Retina (tissue), 1 donor: ENCODE results near the gene SCN3B.
"Not testable (repeated sequence)": the region's sequence is repeated elsewhere in the genome, so short reads cannot be mapped to it uniquely, and the experiment has no call there.

Source experiments
- DNase-seq: peaks from one replicate; pipeline ENCODE4 v3.0.0-alpha.2; 2016

Gene SCN3B, protein sequence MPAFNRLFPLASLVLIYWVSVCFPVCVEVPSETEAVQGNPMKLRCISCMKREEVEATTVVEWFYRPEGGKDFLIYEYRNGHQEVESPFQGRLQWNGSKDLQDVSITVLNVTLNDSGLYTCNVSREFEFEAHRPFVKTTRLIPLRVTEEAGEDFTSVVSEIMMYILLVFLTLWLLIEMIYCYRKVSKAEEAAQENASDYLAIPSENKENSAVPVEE

DNA sequence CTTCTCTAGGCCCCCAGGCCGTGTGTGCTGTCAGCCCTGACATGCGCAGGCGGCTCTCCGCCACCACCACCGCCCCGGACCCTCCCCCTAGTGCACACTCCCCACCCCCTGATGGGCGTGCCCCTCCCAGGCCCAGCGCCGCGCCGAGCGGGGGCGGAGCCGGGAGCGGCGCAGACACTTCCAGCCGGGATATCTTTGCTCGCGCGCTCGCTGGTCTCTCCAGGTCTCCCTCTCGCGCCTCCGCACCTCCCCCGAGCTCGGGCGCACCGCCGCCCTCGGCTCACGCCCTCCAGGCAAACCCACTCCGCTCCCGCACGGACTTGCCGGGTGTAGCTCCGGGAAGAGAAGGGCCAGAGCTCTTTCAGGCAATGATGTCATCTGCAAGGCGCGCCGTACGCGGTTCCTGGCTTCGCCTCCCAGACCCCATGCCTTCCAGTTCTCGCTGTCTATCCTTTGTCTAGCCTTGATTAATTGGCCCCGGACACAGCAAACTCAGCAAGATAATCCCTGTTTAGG, at the start of gene SCN3B:
TSS of gene SCN3B (minus strand) at position 59 of the 516 bp plus-strand sequence. CDS start 823 bp downstream, outside the sequence.
- peak; percentile 93 for DNase-seq

DNA sequence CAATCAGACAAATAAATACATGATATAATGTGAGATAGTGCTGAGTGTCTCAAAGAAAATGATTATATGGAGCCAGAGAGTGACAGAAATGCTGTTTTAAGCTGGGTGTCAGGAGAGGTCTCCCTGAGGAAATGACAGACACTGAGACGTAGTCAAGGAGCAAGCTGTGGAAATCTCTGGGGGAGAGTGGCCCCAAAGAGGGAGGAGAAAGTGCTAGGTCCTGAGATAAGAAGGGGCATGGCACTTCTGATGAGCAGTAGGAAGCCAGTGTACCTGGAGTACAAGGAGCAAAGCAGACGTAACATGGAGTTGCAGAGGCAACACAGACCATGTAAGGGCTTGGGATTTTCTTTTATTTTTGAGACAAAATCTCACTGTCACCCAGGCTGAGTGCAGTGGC, 48.3 kb upstream of the SCN3B start:
- DNase-seq: no peak

DNA sequence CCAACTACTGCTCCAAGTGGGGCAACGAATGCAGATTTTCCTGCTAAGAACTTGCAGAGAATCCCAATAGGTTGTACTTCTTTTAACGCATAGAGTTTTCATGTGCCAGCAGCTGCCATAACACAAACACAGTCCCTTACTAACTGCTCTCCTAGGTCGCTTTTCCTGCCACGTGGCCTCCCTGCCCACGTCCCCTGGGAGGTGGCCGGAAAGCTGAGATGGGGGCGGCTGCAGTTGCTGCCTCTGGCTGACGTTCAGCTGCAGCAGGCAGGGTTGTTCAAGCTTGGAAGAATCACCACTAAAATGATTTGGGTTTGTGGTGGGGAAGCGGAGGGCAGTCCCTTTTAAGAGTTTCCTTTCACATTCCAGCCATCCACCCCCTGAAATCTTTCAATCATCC, 47.7 kb upstream of the SCN3B start:
- DNase-seq: no peak

DNA sequence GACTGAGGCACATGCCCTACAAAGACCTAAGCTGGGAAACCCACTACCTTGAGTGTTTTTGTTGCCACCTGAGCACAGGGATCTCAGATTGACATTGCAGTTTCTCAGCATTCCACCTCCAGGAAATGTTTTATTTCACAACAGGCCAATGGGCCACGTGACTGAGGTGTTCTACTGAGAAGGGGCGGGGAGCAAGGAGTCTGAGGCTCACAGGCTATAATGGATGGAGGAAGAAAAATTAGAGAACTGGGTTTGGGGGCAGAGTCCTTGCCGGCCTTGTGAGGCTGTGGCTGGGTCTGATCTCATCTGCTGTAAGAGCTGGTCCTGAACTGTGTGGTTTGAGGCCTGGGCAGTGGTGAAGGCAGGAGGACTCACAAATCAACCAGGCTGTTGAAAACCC, 46.3 kb upstream of the SCN3B start:
- no peak for DNase-seq

DNA sequence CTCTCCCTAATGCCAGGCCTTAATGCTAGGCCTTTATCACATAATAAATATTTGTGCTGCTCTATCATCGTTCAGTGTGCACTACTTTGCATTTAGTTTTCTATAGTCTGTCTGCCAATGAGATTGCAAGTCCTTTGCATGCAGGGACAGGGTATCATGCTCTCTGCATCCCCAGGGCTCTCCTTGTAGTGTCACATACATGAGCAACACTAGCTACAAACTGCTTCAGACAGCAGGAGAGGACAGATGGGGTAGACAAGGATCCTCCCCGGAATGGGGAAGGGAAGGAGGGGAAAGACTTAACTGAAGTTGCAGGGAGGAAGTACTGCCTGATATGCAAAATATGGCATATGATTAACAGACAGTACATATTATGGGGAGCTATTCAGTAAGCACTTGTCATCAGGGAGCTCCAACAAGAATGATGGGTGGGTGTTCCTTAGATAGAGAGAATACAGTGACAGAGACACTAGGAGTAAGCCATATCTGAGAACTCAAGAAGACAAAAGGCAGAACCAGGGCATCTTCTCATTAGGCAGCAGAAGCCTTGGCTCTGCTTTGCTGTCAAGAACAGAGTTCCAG, 44.2 kb upstream of the SCN3B start:
- DNase-seq: no peak

DNA sequence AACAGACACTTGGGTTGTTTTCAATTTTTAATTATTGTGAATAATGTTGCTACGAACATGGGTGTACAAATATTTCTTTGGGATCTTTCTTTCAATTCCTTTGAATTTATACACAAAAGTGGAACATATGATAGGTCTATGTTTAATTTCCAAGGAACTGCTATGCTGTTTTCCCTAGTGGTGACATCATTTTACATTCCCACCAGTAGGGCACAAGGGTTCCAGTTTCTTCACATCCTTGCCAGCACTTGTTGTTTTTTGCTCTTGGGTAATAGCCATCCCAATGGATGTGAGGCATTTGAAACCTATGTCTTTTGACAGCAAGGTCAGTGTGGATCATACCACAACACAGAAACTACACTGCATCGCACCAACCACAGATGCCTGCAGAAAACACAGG, 41.8 kb upstream of the SCN3B start:
- no peak for DNase-seq

DNA sequence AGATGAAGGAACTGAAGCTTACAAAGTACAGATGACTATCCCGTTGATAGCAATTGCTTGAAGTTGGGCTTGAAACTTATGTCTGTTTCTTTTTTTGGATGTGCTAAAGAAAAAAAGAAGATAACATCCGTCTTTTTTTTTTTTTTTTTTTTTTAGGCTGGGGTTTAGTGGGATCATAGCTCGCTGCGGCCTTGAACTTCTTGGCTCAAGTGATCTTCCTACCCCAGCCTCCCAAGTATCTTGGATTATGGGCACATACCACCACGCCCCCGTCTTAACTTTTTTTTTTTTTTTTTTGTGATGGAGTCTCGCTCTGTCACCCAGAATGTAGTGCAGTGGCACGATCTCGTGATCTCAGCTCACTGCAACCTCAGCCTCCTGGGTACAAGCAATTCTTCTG, 40.8 kb upstream of the SCN3B start:
- no peak for DNase-seq

DNA sequence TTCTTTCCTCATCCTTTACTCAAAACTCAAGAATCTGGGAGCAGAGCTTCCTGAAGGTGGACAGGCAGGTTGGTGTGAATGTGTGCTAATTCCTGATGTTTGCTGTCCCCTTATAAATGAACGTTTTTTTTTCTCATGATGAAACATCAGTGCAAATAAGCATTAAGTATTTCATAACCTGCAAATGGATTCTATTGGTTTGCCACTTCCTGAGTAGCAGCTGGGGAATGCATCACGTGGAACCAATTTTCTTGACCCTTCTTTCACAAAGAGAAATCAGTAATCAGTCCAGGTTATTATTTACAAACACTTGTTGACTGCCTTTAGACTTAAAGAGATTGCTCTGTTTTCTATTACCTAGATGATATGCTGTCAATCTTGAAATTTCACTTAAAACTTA, 40.1 kb upstream of the SCN3B start:
- no peak for DNase-seq

DNA sequence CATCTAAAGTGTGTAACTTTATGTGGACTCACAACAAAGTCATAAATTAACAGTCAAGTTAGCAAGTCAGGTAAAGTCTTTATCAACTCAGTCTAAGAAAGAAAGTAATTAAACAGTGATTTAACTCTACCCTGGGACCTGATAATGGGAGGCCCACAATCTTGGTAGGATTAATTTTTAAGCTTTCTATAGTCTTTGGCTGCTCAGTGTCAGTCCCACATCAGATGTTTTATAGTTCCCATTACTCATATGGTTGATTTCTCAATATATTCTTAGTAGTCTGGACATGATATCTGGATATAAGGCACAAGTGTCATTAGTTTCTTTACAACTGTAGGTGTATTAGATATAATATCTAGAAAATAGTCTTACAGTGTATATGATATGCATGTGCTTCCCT, 38.5 kb upstream of the SCN3B start:
- DNase-seq: no peak

DNA sequence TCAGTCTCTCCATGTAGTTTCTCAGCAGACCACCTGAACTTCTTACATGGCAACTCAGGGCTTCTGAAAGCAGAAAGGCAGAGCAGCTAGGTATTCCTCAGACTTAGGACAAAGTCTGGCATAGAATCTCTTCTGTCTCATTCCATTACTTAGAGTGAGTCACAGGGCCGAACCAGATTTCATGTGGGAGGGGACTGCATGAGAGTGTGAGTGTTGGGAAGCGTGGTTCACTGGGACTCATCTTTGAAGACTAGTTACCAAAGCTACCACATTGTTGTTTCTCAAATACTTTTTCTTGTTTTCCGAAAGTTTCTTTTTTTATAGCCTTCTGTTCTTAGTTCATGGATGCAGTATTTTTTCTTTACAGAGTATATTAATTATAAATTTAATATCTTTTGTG, 36.1 kb upstream of the SCN3B start:
- no peak for DNase-seq

DNA sequence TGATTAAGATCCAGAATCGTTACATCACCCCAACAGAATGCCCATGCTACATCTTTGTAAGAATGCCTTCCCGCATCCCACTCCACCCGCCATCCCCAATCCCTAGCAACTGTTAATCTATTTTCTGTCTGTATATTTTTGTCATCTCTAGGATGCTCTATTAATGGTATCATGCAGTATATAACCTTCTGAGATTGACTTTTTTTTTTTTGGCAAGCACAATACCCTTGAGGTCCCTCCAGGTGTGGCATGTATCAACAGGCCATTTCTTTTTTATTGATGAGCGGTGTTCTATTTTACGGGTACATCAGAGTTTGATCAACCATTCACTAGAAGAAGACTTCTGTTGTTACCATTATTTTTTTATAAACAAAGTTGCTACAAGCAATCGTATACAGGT, 30.2 kb upstream of the SCN3B start:
- DNase-seq: no peak

DNA sequence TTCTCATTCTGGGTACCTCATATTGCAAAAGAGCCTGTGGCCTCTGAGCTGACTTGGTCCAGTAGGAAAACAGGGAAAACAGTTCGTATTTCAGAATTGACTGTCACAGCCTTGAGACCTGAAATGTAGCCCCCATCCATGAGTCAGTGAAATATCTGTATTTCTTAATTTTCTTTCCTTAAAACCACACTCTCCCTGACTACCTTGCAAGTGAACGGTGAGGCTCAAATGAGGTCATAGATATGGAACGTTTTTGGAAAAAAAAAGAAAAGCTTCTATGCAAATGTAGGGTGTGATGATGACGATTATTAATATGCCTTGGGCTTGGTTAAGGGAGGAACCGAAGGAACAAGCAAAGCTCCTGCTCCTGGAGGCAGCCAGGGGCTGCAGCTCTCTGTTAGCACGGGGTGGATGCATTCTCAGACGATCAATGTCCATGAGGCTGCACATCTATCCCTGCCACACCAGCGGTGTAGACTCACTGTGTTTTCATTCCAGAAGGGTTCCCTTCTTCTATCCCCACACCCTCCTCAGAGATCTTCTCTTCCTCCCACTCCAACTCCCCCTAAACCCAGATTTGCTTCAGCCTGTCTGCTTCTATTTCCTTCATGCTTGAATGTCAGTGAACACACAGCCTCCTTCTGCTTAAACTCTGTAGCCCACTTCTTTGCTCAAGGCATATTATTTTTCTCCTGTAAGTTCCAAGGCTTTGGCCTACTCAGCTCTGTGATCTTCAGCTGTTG, 29.2 kb upstream of the SCN3B start:
- DNase-seq: peak; percentile 65

DNA sequence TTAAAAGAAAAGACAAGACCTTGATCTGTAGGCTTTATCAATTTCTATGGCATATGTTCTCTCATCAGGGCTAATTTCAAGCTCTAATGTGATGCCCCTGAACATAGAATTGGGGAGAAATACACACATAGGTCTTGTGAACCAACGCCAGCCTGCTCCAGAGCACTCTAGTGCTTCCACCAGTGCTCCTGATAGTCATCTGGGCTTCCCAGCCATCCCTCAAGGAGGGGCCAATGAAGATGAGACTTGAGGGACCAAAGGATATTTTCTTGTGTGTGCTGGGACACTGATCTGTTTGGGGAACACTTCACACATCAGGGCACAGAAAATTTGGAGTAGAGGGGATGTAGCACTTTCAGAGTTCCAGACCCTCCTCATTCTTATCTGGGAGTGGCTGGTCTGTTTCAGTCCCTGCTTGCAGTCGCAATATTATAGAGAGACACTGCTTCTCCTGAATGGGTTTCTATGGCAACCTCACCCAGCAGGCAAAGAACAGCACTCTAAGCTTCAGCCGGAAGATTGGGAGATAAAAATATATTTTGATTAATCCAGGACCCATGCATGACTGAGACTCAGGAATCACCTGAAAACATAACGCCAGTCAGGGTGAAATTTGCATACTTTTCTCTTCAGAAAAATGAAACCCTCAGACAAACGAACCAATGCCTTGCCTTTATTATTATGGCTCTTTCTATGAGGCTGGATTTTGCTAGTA, 28.4 kb upstream of the SCN3B start:
- DNase-seq: peak; percentile 63

DNA sequence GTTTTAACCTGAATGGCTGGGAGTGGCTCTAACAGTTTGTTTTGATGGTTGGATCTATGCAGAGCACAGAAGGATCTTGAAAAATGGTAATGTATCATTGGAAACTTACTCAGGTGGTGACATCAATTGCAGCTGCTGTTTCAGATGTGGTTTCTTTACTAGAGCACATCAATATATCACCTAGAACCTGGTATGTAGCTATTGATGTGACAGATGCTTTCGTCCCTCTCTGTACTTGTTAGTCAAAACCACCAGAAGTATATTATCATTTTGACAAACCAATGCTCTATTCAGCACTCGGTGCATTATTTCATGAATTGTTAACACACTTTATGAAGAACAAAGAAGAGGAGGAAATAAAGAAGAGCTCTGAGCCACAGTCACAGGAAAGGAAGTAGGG, 26.6 kb upstream of the SCN3B start:
- DNase-seq: no peak

DNA sequence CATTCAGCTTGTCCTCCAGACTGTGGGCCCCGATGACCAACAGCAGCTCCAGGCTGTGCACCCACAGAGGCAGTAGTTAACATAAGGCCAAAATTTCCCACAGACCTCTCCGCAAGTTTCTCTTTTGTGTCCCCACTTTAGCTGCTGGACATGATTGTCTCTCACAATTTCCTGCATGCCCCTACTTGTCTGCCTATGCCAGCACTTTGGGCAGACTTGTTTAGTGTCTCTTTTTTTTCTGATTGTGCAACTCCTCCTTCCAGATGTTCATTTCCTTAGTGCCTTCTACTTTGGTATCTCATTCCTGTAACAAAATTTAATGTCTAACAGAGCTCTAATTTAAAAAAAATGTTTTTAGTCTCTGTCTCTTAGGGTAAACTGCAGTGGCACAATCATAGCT, 23.8 kb upstream of the SCN3B start:
- no peak for DNase-seq

DNA sequence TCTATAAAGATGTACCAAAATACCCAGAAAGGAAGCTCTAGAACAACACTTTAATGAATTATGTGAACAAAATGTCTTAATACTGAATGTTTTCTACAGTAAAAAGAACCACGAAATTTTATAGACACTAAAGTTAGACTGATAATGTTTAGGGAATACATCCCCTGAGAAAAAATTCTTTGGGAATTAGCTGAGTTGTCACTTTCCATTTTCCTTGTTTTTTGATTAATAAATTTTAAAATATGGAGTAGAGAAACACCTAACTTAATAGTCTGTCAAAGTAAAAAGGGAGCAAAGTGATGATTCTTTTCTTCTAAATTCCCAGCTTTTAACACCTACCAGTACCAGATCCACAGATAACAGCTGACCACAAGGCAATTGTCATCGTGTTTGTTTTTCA, 23.1 kb upstream of the SCN3B start:
- DNase-seq: no peak

DNA sequence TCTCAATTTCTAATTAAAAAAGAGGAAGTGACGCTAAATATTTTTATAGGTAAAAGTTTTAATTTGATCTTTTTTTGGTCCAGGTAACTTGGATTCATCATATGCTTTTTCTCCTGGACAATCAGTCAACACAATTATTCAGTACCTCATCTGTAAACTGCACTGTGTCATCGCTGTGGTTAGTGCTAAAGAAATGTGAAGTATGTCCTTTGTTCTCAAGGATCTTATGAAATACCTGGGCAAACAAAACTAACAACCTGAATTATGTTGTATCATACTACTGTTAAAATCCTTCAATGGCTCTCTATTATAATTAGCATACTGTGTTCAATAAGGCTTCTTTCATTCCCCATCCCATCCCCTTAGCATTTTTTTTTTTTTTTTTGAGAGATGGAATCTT, 19.9 kb upstream of the SCN3B start:
- no peak for DNase-seq

DNA sequence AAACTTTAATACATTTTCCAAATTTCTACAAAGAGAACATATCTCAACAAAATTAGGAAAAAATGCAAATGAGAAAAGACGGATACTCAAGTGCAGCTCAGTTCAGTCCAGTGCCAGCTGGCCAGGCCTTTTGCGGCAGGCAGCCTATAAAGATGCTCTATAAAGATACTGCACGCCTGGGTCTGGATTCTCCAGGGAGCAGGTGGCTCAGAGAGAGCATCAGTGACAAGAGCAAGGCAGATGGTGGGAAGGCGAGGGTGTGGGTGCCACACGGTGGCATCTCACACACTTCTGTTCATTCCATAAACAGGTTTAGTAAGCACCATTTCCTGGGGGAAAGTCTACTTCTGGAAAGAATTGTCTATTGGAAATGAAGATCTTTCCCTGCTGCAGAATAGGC, 18.1 kb upstream of the SCN3B start:
- no peak for DNase-seq

DNA sequence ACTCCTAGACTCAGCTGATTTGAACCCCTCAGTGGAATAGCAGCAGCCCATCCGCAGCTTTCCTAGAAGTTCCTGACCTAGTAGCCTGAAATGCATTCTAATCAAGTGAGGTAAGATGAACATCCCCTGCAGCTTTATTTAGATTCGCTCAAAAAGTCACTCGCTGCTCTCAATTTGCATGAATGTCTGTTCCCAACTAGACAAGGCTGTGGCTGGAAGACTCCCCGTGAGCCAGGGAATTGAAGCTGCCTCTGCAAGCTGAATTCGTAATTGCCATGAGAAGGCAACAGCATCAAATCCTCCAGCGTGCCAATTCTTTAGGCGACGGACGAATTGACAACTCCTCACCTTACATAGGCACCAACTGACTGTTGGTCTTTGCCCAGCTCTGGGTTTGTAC, 17.1 kb upstream of the SCN3B start:
- no peak for DNase-seq

DNA sequence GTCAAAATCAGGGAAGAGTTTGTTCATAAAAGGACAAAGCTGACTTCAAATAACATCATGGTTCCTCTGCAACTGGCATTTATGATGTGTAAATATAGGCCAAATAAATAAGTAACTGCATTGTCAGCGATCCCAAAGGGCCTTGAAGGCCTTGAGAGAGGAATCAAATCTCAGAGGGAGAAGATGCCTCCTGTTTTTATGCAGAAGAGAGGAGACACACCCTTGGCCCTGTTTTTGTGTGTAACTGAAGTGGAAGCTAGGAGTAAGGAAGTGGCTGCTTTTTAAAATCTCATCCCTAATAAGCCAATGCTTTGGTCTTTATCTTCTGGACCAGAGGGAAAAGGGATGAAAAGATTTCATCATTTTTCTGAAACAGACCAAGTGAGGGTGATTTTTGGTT, 15.7 kb upstream of the SCN3B start:
- no peak for DNase-seq

DNA sequence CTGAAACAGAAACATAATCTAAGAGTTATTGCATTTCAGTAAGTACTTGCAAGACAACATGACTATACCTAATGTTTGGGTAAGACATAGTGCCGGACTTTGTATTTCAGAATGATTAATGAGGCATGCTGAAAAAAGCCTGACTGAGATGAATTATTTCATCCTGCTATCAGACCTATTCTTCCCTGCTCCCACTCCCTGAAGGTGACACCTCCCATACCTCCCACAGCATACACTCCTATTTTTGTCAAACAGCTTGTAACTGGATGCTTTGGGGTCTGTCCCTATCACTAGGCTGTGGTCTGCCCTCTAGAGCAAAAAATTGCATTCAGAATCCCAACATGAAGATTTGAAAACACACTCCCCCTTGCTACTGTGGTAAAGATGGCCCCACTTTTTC, 10.9 kb upstream of the SCN3B start:
- DNase-seq: no peak

DNA sequence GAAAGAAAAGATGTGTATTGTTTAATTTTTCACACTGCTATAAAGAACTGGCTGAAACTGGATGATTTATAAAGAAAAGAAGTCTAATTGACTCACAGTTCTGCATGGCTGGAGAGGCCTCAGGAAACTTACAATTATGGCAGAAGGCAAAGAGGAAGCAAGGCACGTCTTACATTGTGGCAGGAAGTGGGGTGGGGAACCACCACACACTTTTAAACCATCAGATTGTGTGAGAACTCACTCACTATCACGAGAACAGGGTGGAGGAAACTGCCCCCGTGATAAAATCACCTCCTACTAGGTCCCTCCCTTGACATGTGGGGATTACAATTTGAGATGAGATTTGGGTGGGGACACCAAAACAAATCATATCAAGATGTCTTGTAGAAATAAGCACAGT, 5.5 kb upstream of the SCN3B start:
- DNase-seq: not testable (repeated sequence)

DNA sequence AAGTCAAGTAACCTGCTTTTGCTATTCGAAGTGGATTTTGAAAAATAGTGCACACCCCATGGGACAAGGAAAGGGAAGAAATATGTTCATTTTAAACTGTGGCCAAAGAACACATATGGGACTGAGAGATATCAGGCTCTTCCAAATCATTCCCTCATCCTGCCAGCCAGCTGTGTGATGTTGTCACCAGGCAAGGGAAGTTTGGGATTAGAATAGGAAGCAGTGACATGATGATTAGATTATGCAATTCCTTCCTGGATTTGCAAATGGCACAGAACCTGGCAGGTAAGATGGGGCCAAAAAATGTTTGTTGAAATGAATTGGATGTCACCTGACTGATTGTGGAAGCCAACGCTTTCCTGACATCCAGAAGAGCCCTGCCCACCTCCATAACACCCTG, 4.9 kb upstream of the SCN3B start:
- no peak for DNase-seq
